GM21825 (cell line): ENCODE measurements around the gene PCSK5.
"Not testable (repeated sequence)": the region's sequence is repeated elsewhere in the genome, so short reads cannot be mapped to it uniquely, and the experiment has no call there.

ENCODE experiments used
- ATAC-seq: cut with Tn5 transposase; IDR thresholded peaks from one replicate; pipeline ENCODE4 v1.9.1; 2021; ENCODE audit warnings: mild to moderate bottlenecking, moderate library complexity; ENCODE audit not compliant: unreplicated experiment

PCSK5 gene

DNA sequence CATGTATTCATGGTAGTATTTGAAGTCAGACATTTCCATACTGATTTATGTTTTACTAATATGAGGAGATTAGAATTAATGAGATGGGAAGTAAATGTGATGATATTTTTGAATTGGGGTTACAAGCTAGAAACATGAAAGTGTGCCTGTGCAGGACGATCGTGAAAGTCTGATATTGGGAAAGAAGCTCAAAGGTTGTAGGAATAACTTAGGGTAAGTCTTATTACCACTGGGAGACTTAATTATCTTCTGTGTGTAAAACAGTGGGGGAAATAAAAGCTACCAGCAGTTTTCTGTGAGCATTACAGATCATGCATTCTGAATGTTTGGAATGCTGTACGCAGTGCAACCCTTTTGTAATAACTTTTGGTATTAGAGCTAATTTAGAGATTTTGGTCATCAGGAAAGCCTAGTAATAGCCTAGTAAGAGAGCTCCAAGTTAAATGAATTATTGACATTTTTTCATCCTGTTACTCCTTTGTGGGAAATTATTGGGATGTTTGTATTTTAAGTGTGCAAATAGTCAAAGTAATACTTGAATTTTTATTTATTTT, 153.9 kb downstream of the PCSK5 start:
- no peak for ATAC-seq

GRCh38 chr9:76045221-76045620, 154.7 kb downstream of the PCSK5 start:
- no peak for ATAC-seq

GRCh38 chr9:76049341-76049740, 158.9 kb downstream of the PCSK5 start:
- no peak for ATAC-seq

DNA sequence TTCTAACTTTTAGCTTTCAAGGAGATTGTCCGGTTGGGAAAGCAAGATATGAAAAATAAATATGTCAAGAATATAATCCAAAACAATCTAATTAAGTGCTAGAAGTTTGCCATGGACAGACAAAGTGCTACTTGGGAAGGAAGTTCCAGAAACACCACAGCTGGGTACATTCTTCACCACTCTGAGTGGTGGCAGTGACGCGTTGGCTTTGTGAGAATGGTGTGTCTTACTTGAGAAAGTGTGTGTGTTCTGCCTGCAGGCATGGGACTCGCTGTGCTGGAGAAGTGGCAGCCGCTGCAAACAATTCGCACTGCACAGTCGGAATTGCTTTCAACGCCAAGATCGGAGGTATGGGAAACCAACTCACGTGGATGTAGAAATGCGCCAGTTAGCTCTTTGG, 177.2 kb downstream of the PCSK5 start:
- no peak for ATAC-seq

DNA sequence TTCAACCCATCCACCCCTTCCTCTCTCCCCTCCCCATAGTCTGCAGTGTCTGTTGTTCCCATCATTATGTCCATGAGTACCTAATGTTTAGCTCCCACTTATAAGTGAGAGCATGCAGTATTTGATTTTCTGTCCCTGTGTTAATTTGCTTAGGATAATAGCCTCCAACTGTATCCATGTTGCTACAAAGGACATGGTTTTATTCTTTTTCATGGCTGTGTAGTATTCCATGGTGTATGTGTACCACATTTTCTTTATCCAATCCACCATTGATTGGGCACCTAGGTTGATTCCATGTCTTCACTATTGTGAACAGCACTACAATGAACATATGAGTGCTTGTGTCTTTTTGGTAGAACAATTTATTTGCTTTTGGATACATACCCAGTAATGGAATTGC, 187.1 kb downstream of the PCSK5 start:
- no peak for ATAC-seq

GRCh38 chr9:76081281-76081680, 190.8 kb downstream of the PCSK5 start:
- not testable (repeated sequence) for ATAC-seq

GRCh38 chr9:76082057-76082456, 191.6 kb downstream of the PCSK5 start:
- ATAC-seq, result no peak

GRCh38 chr9:76085596-76085995, 195.1 kb downstream of the PCSK5 start:
- ATAC-seq, result no peak

- ATAC-seq, result no peak
These were observed 196.1 kb downstream of the PCSK5 start for GRCh38 chr9:76086539-76086938.

- ATAC-seq, result no peak
These were observed 197.5 kb downstream of the PCSK5 start for GRCh38 chr9:76087976-76088375.

DNA sequence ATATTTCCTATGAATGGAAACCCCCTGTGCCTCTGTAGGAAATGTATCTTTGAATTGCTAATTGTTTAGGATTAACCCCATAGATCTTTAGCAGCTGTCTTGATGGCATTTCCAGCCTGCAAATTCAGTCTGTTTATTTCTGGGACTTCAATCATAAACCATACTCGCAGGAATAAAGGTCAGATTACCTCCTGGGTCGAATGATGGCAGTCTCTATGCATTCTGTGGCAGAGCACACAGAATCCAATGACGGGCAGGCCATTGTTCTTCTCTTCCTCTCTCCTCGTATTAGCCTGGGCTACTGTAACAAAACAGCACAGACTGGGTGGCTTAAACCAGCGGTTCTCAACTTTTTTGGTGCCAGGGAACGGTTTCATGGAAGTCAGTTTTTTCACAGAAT, 199.9 kb downstream of the PCSK5 start:
- ATAC-seq, result no peak

- no peak for ATAC-seq
These were observed 200.4 kb downstream of the PCSK5 start for GRCh38 chr9:76090909-76091308.

- ATAC-seq, result no peak
These were observed 202.1 kb downstream of the PCSK5 start for GRCh38 chr9:76092572-76092971.

- ATAC-seq, result no peak
These were observed 205.1 kb downstream of the PCSK5 start for GRCh38 chr9:76095585-76095984.

- ATAC-seq, result no peak
These were observed 209.0 kb downstream of the PCSK5 start for GRCh38 chr9:76099516-76099915.

GRCh38 chr9:76101075-76101474, 210.6 kb downstream of the PCSK5 start:
- ATAC-seq, result no peak

DNA sequence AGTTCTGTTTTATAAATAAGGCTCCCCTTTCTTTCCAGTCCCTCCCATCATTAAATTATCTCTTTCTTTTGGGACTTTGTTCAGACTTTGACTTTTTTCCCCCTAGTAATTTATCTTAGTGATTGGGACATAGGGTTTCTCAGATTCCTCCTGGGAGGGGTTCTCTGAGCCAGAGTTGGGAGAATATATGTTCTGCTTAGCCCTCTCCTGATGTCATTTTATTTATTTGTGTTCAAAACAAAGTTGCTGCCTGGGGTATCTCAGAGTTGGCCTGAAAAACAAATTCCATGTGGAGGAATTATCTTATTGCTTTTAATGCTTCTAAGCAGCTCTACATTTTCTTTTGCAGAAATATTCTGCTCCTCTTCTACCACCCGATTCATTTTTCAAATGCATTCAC, 211.0 kb downstream of the PCSK5 start:
- no peak for ATAC-seq

DNA sequence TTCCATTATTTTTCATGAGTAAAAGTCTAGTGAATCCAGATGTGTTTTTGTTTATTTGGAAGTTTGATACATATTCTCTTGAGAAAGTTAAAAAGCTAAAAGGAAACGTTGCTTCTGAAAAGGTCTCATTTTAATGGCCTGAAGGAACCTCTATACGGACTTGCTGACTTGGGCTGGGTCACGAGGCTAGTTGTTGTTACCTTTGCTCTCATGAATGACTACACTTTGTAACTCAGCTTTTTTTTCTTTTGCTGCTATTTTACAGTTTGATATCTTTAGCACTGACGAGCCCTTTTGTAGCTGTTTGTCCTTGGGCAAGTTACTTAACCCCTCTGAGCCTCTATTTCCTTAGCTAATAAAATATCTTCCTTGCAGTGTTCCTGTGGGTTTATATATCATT, 211.5 kb downstream of the PCSK5 start:
- no peak for ATAC-seq

DNA sequence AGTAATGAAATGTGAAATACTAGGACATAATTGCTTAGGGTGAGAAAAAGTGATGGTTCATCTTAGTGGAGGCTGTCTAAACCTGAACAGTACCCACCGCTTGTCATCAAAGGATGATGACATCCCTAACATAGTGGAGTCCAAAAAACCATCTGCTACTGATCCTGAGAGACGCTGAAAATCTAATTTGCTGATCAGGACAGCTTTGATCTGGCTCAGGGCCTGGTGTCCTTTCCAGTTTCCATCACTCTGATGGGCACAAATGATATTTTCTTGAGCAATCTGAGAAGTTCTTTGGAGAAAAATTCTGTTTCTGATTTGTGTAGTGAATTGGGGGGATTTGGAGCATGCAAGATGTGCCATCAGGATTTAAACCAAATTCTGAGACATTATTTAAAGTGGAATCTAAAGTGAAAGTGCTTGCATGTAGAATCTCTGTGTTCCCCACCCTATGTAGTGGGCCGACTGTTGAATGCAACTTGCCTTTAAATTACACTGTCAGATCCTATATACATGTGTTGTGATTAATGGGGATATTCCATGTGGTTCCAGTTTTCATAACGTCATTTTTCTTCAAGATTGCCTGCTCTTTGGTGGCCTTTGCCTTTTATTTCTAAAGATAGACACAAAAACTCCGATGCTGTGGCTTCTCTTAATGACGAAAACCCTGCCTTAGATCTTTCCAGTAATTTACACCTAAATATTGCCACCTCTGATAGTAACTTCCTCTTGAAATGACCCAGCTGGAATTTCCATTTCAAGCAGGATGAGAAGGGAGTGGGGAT, 213.2 kb downstream of the PCSK5 start:
- ATAC-seq, result no peak

GRCh38 chr9:76107482-76107881, 217.0 kb downstream of the PCSK5 start:
- ATAC-seq, result no peak

DNA sequence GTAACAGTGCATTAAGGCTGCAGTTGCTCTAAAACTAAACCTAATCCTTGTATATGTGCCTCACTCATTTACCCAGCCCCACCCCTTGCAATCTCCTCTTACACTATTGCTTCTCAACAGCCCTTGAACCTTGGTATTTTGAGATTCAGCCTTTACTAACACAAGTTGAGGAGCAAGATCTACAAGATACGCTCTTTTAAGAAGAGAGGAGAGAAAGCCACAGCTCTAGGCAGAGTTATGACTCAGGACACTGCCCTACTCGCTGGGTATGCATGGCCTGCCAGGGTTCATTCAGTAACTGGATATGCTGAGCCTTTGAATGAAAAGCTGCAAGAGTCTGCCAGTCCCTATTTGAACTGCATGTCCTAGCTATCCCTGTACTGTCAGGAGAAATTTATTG, 219.5 kb downstream of the PCSK5 start:
- no peak for ATAC-seq

DNA sequence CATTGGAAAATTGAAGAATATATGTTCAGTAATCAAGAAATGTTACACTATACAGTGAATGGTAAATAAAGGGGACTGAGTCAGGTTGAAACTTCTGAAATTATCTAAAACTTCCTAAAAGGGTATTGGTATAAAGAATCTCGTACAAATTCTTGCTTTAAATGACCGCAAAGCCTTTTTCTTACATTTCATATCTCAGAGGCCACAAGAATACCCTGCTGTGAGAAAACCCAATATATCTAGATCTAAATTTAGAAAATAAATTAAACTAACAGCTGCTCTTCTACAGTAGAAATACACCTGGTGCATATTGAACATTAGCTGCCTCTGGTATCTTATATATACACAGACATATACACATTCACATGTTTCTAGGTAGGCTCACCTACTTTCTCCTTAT, 221.7 kb downstream of the PCSK5 start:
- ATAC-seq, result no peak

- ATAC-seq, result no peak
These were observed 223.7 kb downstream of the PCSK5 start for GRCh38 chr9:76114144-76114543.
